NCI-H1694 treated with DMSO at 0.1 percent for 48 hours (cell line): ENCODE data around the gene MAP1LC3B.

Experiments
- DNase-seq: peaks from one replicate; lab custom pipeline; 2025; lab: John Stamatoyannopoulos, UW

Gene MAP1LC3B

GRCh38 chr16:87409781-87410180 lies 17.6 kb downstream of the MAP1LC3B start:
- no peak for DNase-seq

GRCh38 chr16:87410530-87410929 lies 18.4 kb downstream of the MAP1LC3B start:
- no peak for DNase-seq

GRCh38 chr16:87410968-87411367 lies 18.8 kb downstream of the MAP1LC3B start:
- no peak for DNase-seq

- no peak for DNase-seq
Measured at GRCh38 chr16:87411375-87412271, 19.5 kb downstream of the MAP1LC3B start.

- no peak for DNase-seq
Measured at GRCh38 chr16:87412371-87412995, 20.3 kb downstream of the MAP1LC3B start.

- no peak for DNase-seq
Measured at GRCh38 chr16:87412996-87413421, 20.9 kb downstream of the MAP1LC3B start.

- no peak for DNase-seq
Measured at GRCh38 chr16:87414251-87414680, 22.1 kb downstream of the MAP1LC3B start.

- DNase-seq, result no peak
Measured at GRCh38 chr16:87415441-87415840, 23.3 kb downstream of the MAP1LC3B start.

GRCh38 chr16:87416826-87417527 lies 24.8 kb downstream of the MAP1LC3B start:
- DNase-seq, result no peak

- DNase-seq, result no peak
Measured at GRCh38 chr16:87417528-87417910, 25.4 kb downstream of the MAP1LC3B start.

- no peak for DNase-seq
Measured at GRCh38 chr16:87418216-87418615, 26.1 kb downstream of the MAP1LC3B start.

GRCh38 chr16:87418644-87419043 lies 26.5 kb downstream of the MAP1LC3B start:
- DNase-seq, result no peak

GRCh38 chr16:87420026-87421002 lies 28.2 kb downstream of the MAP1LC3B start:
- no peak for DNase-seq

GRCh38 chr16:87421003-87421912 lies 29.1 kb downstream of the MAP1LC3B start:
- DNase-seq, result no peak

GRCh38 chr16:87422106-87422505 lies 30.0 kb downstream of the MAP1LC3B start:
- no peak for DNase-seq

- DNase-seq, result no peak
Measured at GRCh38 chr16:87423429-87423828, 31.3 kb downstream of the MAP1LC3B start.

GRCh38 chr16:87424266-87424665 lies 32.1 kb downstream of the MAP1LC3B start:
- DNase-seq, result no peak

GRCh38 chr16:87425941-87426340 lies 33.8 kb downstream of the MAP1LC3B start:
- DNase-seq, result no peak

GRCh38 chr16:87426423-87427215 lies 34.5 kb downstream of the MAP1LC3B start:
- no peak for DNase-seq

- peak; percentile 29 for DNase-seq
Measured at GRCh38 chr16:87431926-87432325, 39.8 kb downstream of the MAP1LC3B start.
